ENCODE measurements around the gene KIF25.

KIF25 gene

DNA sequence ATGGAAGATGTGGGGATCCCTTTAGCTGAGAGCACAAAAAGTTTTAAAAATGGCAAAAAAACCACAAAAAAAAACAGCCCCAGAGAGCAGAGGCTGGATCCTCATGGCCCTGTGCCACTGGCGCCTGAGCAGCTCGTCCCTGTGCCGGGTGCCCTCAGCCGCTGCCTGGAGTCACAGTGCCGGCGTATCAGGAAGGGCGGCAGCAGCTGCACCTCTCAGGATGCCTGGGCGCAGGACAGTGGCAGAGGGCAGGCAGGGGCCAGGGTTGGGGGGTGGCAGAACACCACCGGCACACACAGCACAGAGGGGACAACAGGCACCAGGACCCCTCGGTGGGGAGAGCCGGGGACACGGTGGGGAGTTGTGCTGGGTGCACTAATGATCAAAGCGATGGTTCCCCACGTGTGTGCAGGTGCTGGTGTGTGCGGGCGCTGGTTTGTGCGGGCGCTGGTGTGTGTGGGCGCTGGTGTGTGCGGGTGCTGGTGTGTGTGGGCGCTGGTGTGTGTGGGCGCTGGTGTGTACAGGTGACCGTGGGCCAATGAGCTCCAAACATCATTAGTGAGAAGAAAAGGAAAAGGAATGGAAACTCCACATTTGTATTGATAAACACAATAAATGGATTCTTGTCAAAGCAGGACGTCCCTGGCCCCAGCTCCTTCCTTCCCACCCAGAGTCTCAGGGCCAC lies 83.1 kb downstream of the KIF25 start:
- Histone ChIP-seq H3K9me3 (no peaks in the 10 kb centered on the region), H3K4me3 (no peak overlapping the region), H3K36me3 (no peaks in the 10 kb centered on the region), H3K27ac (no peak overlapping the region), H3K27me3 (no peaks in the 10 kb centered on the region), H3K4me1 (peaks cover 0 to 18% (median 13%) of the 10 kb centered on the region in 4 donors)
- no peak for DNase-seq
- intact Hi-C loops (cut with DNase I; ENCODE audit: low total_unique reads) = no loop called here
- TF ChIP-seq, protein P1, sequence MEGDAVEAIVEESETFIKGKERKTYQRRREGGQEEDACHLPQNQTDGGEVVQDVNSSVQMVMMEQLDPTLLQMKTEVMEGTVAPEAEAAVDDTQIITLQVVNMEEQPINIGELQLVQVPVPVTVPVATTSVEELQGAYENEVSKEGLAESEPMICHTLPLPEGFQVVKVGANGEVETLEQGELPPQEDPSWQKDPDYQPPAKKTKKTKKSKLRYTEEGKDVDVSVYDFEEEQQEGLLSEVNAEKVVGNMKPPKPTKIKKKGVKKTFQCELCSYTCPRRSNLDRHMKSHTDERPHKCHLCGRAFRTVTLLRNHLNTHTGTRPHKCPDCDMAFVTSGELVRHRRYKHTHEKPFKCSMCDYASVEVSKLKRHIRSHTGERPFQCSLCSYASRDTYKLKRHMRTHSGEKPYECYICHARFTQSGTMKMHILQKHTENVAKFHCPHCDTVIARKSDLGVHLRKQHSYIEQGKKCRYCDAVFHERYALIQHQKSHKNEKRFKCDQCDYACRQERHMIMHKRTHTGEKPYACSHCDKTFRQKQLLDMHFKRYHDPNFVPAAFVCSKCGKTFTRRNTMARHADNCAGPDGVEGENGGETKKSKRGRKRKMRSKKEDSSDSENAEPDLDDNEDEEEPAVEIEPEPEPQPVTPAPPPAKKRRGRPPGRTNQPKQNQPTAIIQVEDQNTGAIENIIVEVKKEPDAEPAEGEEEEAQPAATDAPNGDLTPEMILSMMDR (IDR thresholded peaks at IDR 0.05) = no peak

GRCh38 chr6:168081858-168082546 lies 84.5 kb downstream of the KIF25 start:
- intact Hi-C loops (cut with DNase I; ENCODE audit: low total_unique reads) = no loop called here
- H3K27me3 ChIP-seq = no peaks in the 10 kb centered on the region
- no peak overlapping the region for H3K27ac ChIP-seq
- no peaks in the 10 kb centered on the region for H3K9me3 ChIP-seq
- no peak overlapping the region for H3K4me3 ChIP-seq
- H3K4me1 ChIP-seq = peaks cover 0 to 18% (median 13%) of the 10 kb centered on the region in 4 donors
- no peaks in the 10 kb centered on the region for H3K36me3 ChIP-seq
- TF ChIP-seq, protein P1 (IDR thresholded peaks at IDR 0.05) = no peak
- no peak for DNase-seq

GRCh38 chr6:168082860-168083513 lies 85.5 kb downstream of the KIF25 start:
- Histone ChIP-seq H3K36me3 (no peaks in the 10 kb centered on the region), H3K27ac (no peak overlapping the region), H3K4me1 (peaks cover 0 to 21% (median 16%) of the 10 kb centered on the region in 4 donors), H3K4me3 (no peak overlapping the region), H3K27me3 (no peaks in the 10 kb centered on the region), H3K9me3 (no peaks in the 10 kb centered on the region)
- TF ChIP-seq, protein P1 (IDR thresholded peaks at IDR 0.05) = no peak
- DNase-seq = no peak
- intact Hi-C loops (cut with DNase I; ENCODE audit: low total_unique reads) = no loop called here

- H3K27ac ChIP-seq = no peak overlapping the region
- H3K4me1 ChIP-seq = peaks cover 0 to 23% (median 18%) of the 10 kb centered on the region in 4 donors
- H3K4me3 ChIP-seq = no peak overlapping the region
- no peaks in the 10 kb centered on the region for H3K27me3 ChIP-seq
- intact Hi-C loops (cut with DNase I; ENCODE audit: low total_unique reads) = no loop called here
- no peak for DNase-seq
- TF ChIP-seq, protein P1 (IDR thresholded peaks at IDR 0.05) = no peak
- H3K9me3 ChIP-seq = no peaks in the 10 kb centered on the region
- no peaks in the 10 kb centered on the region for H3K36me3 ChIP-seq
Observed at GRCh38 chr6:168083514-168083885, 86.0 kb downstream of the KIF25 start.

DNA sequence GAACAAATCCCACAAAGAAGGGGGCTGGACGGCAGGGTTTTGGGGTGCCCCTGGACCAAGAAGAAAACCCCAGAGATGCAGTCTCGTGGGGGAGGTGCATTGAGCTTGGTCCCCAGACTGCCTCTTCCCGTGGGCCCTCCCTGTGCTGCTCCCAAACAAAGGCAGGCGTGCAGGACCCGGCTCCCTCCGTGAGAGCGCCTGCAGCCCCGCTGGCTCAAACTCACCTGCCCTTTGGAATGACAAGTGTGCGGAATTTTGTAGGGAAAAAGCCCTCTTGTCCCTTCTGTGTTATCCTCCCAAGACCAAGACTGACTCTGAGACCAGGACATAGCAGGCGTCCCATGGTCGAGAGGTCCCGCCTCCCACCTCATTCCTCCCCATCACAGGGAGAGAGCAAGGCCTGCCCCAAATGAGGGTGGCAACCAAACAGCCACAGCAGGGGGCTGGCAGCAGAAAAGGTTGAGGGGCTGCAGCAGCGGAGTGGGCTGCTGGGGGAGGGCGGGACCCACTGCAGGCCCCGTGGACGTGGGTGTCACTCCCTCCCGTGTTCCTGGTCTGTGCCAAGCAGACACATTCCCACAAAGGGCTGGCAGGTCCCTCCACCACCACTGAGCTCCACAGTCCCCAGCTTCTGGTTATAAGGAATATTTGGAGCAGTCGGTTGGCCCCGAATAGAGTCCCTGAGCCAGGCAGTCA lies 87.1 kb downstream of the KIF25 start:
- TF ChIP-seq, protein P1 (IDR thresholded peaks at IDR 0.05) = no peak
- H3K4me1 ChIP-seq = peaks cover 0 to 14% (median 8%) of the 10 kb centered on the region in 4 donors
- intact Hi-C loops (cut with DNase I; ENCODE audit: low total_unique reads) = no loop called here
- no peak overlapping the region for H3K4me3 ChIP-seq
- no peaks in the 10 kb centered on the region for H3K27me3 ChIP-seq
- no peak for DNase-seq
- no peaks in the 10 kb centered on the region for H3K36me3 ChIP-seq
- no peaks in the 10 kb centered on the region for H3K9me3 ChIP-seq
- no peak overlapping the region for H3K27ac ChIP-seq

All from tibial artery (tissue), 4 donors.